ENCODE data around the gene APOL6.

Gene APOL6, protein sequence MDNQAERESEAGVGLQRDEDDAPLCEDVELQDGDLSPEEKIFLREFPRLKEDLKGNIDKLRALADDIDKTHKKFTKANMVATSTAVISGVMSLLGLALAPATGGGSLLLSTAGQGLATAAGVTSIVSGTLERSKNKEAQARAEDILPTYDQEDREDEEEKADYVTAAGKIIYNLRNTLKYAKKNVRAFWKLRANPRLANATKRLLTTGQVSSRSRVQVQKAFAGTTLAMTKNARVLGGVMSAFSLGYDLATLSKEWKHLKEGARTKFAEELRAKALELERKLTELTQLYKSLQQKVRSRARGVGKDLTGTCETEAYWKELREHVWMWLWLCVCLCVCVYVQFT

DNA sequence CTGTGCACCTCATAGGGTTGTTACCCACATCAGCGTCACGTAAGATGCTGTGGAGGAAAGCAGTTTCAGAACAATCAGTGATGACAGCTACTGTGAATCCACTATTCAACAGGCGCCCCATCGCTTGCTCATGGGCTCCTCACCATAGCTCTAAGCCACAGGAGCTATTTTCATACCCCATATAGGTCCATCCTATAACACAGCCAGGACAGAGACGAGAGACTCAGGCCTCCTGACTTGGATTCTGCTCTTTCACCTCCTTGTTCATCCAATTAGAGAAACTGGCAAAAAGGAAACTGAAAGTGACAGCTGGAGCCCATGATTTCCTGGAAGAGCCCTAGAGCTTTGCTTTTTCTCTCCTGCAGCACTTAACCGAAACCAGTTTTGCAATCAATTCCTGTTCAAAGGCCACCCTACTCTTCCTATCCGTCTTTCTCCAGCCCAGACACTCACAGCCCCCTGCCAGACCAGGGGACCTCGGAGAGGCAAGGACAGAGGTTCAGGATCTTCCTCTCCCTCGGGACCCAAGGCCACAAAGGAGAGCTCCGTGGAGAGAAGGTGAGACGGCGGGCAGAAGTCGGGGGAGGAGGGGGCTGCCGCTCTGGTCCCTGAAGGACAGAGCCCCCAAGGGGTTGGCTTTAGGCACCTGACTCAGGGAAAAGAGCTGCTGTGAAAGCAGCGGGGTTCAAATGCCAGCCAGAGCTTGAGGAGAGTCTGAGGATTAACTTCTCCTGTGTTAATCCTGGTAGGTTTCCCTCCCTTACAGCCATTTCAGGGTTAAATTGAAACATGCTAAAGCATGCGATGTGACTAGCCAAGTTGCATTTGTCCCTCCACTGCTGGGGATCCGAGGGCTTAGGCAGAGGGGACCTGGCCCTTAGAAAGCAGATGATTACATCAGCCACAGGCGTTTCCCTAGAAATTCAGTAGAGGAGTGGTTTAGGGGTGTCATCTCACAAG lies at the start of gene APOL6:
Gene APOL6, plus strand, starts transcription at position 381 of the 960 bp plus-strand sequence. CDS start 7,980 bp downstream, outside the sequence.
- peak; percentile 43 for DNase-seq (ENCODE audit: low spot score)

DNA sequence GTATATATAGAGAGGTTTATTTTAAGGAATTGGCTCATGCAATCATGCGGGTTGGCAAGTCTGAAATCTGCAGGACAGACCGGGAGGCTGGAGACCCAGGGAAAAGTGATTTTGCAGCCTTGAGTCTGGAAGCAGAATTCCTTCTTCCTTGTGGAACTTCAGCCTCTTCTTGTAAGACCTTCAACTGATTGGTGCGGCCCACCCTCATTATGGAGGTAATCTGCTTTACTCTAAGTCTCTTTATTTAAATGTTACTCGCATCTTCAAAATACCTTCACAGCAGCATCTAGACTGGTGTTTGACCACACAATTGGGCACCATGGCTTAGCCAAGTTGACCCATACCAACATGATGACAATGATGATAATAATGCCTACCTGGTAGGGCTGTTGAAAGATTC lies 48.9 kb upstream of the APOL6 start:
- DNase-seq (ENCODE audit: low spot score) = no peak

DNA sequence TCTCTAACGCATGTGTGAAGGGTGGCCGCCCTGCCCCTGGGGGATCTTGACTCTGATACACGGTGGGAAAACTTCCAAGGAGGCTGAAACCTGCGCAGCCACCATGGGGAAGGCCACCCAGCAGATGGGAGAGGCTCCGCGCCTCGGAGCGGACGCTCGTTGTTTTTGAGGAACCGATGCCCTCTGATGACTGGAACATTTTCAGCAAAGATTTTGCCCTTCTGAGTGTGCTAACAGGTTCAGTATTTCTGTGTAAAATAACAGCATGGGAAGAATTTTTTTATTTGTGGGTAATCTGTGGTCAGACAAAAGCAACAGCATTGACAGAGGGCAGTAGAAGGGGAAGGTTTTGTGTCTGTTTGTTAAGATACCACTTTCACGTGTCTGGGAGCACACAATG lies 47.8 kb upstream of the APOL6 start:
- DNase-seq (ENCODE audit: low spot score) = no peak

DNA sequence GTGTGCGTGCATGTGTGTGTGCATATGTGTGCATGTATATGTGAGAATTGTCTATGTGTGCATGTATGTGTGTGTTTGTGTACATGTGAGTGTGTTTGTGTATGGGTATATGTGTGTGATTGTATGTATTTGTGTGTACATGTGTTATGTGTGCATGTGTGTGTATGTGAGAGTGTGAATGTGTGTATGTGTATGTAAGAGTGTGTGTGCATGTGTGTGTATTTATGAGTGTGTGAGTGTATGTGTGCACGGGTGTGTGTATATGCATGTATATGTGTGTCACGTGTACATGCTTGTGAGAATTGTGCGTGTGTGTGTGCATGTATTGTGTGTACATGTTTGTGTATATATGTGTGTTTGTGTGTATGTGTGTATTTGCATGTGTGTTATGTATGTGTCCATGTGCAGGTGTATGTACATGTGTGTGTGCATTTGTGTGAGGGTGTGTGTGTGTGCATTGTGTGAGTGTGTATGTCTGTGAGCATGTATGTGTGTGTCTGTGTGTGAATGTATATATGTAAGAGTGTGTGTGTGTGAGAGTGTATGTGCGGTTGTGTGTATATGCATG lies 47.1 kb upstream of the APOL6 start:
- no peak for DNase-seq (ENCODE audit: low spot score)

DNA sequence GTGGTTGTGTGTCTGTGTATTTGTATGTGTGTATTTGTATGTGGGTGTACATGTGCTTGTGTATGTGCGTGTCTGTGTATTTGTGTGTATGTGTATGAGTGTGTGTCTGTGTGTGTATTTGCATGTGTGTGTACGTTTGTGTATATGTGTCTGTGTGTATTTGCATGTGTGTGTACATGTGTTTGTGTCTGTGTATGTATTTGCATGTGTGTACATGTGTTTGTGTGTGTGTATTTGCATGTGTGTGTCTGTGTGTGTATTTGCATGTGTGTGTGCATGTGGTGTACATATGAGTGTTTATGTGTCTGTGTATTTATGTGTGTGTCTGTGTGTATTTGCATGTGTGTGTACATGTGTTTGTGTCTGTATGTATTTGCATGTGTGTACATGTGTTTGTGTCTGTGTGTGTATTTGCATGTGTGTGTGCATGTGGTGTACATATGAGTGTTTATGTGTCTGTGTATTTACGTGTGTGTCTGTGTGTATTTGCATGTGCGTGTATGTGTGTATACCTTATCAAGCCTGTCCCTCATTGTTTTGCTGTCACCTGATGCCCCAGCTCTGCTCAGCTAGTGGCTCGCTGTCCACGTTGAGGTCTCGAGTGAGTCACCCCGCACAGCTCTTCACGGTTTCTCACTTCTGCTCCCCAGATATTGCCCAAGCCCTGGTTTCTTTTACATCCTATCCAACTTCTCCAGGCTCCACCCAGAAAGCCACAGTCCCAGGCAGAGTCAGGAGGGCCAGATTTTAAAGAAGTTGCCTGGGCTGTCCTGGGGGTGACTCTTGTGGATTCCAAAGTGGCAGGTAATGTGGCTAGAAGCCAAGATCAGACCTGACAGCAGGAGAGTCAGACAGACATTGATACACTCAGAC lies 46.3 kb upstream of the APOL6 start:
- DNase-seq (ENCODE audit: low spot score) = no peak

DNA sequence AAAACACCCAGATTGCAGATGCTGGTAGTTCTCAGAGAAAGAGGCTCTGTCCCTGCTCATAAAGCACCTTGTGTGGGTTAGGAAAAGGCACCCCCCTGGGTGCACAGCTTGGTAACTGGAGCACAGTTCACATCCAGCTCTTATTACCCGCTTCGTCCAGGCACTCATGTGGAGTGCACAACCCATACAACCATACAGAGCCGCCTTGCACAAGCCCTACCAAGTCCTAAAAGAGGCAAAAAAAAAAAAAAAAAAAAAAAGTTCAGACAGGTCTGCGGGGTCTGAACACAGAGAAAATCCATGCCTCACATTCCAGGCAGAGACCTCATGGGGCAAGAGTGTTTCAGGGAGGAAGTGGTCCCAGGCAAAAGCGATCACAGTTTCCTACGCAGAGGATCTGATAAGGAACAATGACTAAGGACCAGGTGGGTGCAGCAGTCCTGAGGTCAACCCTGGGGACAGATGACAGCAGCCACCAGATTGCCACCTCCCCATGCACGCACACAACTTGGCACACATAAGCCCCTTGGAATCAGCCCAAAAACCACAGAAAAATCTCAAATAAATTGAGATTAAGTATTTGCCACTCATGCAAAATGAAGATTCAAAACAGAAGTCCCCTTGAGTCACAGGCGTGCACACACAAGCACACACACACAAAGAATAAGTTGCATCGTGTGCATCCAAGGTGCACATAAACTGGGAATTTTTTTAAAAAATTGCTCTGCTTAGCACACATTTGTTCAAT lies 43.5 kb upstream of the APOL6 start:
- no peak for DNase-seq (ENCODE audit: low spot score)

DNA sequence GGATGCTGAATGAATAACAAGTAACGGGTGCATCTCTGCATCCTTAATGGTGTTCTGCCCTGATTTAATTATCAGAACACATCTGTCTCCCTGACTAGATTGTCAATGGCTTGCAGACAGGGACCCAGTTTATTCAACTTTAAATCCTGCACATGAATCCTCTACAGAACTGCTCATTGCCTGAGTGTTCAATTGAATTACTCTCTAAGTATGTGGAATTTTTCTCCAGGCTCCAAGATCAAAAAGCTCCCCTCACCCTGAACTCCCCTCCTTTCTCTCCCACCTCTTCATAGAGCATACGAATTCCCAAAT lies 42.9 kb upstream of the APOL6 start:
- no peak for DNase-seq (ENCODE audit: low spot score)

DNA sequence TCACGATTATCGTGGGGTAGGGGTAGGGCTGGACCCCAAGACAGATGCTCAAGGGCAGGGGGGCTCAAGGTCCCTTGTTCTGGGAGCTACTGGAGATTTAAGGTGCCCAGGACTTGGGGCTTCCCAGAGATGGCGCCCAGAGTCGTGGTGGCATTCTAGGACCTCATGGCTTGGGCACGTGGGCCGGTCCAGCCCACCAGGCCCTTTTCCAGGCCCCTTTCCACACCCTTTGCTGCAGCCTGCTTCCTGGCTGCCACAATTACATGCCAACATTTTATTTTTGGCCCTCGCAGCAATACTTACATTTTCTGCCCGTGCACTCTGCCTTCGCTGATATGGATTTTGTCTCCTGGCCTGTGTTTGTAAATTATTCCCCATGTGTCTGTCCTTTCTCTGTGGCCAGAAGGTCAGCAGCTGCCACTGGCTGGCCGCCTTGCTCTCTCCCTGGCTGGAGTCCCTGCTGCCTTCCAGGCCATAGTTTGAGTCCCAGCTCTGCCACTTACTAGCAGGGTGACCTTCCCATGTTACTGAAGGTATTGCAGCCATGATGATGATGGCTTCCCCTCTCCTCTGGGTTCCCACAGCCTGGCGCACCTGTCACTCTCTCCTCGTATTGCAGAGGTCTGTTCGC lies 42.3 kb upstream of the APOL6 start:
- DNase-seq (ENCODE audit: low spot score) = no peak

DNA sequence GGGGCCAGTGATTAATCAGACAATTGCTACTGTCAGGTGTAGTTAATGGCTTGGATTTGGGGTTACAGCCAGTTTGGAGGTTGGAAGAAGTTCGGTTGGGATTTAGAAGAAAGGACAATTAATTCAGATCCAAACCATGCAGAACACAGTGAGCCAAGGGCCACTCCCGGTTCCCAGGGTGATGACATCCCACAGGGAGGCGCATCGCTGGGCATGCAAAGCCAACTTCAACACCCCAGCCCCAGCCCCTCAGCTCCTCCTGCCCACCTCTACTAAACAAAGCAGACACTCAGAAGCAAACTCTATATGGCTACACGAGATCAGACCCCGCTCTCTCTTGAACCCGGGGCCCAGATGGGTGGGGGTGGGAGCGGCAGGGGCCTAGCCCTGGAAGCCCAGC lies 41.3 kb upstream of the APOL6 start:
- DNase-seq (ENCODE audit: low spot score) = no peak

DNA sequence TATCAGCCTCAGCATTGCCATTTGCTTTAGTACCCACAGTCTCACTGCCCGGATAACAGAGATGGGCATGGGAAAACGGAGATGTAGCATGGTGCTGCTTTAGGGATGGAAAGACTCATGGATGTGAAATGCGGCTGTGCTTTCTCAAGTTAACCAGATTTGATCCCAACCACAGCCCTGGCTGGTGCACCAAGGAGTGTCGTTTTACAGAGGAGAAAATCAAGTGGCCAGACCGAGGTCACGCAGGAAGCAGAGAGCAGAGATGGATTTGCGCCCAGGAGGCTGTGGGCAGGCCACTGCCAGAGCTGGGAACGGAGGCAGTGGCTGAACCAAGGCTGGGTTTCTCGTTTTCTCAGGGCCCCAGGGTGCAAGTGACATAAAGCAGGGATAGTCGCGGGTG lies 40.2 kb upstream of the APOL6 start:
- DNase-seq (ENCODE audit: low spot score) = no peak

DNA sequence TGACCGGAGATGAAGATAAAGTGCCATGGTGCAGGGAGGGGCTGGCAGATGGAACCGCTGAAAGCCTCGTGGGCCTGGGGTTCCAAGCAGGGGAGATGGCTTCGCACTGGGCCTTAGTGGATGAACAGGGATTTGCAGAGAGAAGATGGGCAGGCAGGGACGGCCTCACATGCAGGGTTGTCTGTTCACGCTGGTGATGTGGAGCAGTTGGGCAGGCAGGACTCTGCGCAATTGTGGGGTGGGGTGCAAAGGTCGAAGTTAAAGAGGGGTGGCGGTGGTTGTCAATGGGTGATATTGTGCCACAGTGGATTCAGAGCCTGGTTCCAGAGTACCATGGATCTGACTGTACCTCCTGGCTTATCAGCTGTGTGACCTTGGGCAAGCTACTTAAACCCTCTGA lies 39.0 kb upstream of the APOL6 start:
- no peak for DNase-seq (ENCODE audit: low spot score)

DNA sequence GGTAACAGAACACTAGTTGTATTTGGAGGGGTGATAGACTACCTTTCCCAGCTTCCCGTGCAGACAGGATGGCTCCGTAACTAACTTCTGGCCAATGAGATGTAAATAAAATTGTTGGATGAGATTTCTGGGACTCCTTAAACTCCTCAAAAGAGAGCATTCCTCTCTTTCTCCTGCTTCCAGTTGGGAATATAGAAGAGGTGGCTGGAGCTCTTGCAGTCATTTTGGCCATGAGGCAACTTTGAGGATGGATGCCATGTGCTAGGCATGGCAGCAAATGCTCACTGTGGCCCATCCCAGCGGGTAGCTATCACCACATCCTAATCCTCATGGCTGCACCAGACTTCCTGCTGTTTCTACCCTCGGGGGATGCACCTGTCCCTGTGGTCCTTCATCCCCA lies 38.5 kb upstream of the APOL6 start:
- no peak for DNase-seq (ENCODE audit: low spot score)

DNA sequence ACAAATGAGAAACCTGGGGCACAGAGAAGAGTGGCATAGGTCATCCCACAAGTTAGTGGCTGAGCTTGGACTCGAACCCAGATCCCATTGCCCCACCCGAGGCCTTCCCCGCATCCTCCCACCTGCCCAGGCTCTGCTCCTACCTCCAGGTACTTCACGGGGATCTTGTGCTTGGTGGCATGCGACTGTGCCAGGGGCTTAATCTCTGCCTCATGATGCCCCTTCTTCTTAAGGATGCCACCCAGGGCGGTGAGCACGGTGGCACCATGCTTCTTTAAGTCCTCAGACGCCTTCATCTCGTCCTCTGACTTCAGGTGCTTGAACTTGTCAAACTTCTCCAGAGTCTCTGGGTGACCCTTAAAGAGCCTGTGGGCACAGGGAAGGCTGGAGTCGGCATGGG lies 37.5 kb upstream of the APOL6 start:
- no peak for DNase-seq (ENCODE audit: low spot score)

DNA sequence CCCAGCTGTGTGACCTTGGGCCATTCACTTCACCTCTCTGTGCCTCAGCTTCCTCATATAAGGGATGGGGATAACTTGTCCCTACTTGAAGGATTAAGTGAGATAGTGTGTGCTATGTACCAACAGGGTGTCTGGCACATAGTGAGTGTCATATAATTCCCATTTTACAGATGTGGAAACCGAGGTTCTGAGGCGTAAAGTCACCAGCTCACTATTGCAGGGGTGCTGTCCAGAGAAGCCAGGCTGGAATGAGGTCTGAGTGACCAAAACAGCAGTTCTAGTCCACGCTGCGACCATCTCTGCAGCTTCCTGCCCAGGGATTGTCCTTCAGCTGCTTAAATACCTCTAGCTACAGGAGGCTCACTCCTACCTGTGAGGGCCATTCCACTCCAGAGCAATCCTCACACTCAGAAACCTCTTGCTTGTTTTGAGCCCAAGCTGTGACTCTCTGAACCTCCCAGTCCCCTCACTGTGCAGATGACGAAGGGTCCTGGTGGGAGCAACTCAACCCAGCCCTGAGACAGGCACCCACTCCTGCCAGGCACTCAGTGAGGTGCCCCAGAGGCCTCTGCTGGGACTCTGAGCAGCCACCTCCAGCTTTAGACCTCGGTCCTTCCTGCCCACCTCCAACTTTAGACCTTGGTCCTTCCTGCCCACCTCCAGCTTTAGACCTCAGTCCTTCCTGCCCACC lies 36.9 kb upstream of the APOL6 start:
- DNase-seq (ENCODE audit: low spot score) = no peak

DNA sequence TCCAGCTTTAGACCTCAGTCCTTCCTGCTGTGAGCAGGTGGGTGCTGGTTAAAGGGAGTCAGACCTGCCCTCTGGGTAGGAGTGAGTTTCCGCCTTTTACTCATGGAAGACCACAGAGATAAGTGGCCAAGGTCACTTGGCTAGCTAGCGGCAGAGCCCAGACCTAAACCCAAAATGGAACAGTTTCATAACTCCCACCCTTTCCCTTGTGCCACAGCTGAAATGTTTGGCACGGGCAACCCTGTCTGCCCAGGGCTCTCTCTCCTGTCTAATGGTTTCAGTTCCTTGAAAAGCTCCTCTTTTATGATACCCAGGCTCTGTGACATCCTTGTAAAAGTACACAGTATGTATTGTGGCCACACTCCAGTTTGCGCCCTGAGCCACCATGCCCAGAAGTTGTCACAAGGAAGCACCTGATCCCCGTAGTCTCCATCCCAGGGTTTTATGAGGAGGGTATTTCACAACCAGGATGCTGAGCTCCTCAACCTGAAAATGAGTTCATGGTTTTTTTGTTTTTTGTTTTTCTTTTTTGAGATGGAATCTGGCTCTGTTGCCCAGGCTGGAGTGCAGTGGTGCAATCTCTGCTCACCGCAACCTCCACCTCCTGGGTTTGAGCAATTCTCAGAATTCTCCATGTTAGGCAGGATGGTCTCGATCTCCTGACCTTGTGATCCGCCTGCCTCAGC lies 36.2 kb upstream of the APOL6 start:
- DNase-seq (ENCODE audit: low spot score) = no peak

DNA sequence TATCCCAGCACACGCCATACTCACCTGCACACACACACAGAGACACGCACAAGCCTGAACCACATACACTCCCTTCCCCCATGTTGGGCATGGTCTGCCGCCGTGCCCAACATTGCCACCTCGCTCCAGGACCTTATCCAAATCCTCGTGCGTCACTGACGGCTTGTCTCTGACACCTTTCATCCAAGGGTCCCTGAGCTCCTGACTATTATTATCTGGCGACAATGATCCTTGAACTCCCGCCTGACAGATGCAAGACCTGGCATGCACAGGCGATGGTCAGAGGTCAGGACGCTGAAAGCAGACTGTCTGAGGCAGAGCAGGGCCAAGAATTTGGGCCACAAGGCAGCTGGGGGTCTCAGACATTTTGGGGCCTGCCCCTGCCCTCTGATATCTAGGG lies 35.3 kb upstream of the APOL6 start:
- DNase-seq (ENCODE audit: low spot score) = no peak

DNA sequence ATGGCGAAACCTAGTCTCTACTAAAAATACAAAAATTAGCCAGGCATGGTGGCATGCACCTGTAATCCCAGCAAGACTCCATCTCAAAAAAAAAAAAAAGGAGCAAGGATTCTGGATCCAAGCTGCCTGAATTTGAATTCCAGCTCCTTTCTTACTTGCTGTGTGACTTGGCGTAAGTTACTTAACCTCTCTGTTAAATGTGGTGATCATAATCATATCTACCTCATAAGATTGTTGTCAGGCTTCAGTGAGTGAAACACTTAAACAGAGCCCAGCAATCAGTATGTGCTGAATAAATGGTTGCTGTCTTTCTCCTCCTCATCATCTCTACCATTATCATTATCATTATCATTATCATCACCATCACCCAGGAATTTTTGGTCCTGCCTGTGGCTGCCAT lies 33.8 kb upstream of the APOL6 start:
- DNase-seq (ENCODE audit: low spot score) = no peak

DNA sequence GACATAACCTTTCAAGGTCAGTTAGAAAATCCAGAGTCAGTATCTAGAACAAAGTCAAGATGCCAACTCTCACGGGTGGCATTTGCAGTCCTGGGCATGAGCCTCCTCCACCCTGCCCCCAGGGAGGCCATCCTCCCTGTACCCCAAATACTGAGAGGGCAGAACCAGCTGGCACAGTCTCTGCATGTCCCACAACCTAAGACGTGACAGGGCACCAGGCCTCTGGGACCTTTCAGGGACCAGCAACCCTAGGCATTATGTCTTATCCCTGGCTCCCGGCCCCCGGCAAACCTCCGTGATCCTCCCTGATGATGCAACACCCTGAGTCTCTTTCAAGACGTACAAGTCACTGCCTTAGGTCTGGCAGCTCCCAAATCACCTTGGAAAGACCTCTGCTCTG lies 33.1 kb upstream of the APOL6 start:
- no peak for DNase-seq (ENCODE audit: low spot score)

DNA sequence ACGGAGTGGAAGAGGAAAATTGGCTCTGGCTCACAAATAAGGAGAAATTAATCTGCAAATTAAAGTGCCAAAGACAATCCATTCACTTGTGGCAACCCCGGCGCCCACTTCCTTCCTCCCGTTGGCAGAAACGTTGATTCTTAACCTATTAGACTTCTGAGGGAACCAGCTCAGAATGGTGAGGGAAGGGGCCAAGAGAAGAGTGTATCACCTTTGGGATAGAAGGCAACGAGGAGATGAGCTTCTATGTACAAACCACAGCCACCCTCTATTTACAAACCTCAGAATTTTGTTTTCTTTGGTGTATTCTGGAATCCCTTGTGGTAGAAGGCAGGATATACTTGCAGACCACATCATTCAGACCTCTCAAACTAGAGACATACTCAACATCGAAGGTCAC lies 32.2 kb upstream of the APOL6 start:
- no peak for DNase-seq (ENCODE audit: low spot score)

Data from kidney capillary endothelial cell (primary cell).